HCT116 (cell line): ENCODE measurements around the gene NFIX. TPM values are rescaled to one million over a fixed set of nuclear protein-coding genes. Genes with fewer than 3 reads are reported as not detected.

Experiments used
- ATAC-seq: fragments of 200-7000 bp; cut with Tn5 transposase; 2 replicates; pipeline ENCODE4 v1.9.1; 2020; ENCODE audit warnings: mild to moderate bottlenecking, moderate library complexity
- BruUV-seq: library from RNA; stranded (reverse); fragments of 400-500 nt; replicated peaks from 2 replicates; lab custom pipeline; 2021; lab: Mats Ljungman, UMichigan
- CTCF ChIA-PET: fragments of 300-600 bp; sonication (Branson Sonifier 250); formaldehyde crosslinking; loops from one replicate; lab custom pipeline; 2021; ENCODE audit warnings: antibody characterized with exemption; lab: Charles Lee
- POLR2A ChIA-PET: fragments of 300-600, 350-600 bp; sonication (Branson Sonifier 250); formaldehyde crosslinking; loops from one replicate; lab custom pipeline; 2021; ENCODE audit warnings: antibody characterized with exemption; lab: Charles Lee
- RAD21 ChIA-PET, 2 experiments: fragments of 300-600 bp; sonication (Branson Sonifier 250); formaldehyde crosslinking; loops; one replicate each; lab custom pipeline; 2023; ENCODE audit warnings: low total read pairs in 2 of 2; ENCODE audit not compliant: uncharacterized antibody in 2 of 2, unreplicated experiment in 2 of 2, low non-redundant PET in 1 of 2; lab: Charles Lee
- DNase-seq: peaks from one replicate; pipeline ENCODE4 v3.0.0-alpha.2; 2010; ENCODE audit warnings: low read depth, low spot score
- H2AFZ ChIP-seq: fragments of 200-600 bp; shearing (Covaris generic), sonication (generic); 2 replicates; pipeline ENCODE4 v1.6.1; 2017; ENCODE audit warnings: low read depth, mixed run types, mixed read lengths, antibody characterized with exemption, low read length; ENCODE audit not compliant: poor library complexity, severe bottlenecking
- H3K27ac ChIP-seq: 2 replicates; pipeline ENCODE4 v1.5.1; 2012; ENCODE audit warnings: low read depth, low read length
- H3K27me3 ChIP-seq: fragments of 200-600 bp; sonication (generic); 2 replicates; pipeline ENCODE4 v1.6.1; 2016; ENCODE audit warnings: mixed run types, low read length, mixed read lengths; ENCODE audit not compliant: insufficient read depth
- H3K36me3 ChIP-seq, 2 experiments: fragments of 200-500 bp in 1 of 2; fragments of 200-600 bp in 1 of 2; sonication (Bioruptor generic) in 1 of 2; sonication (generic) in 1 of 2; 2 replicates each; pipeline versions ENCODE4 v1.5.1 to v1.6.1; 2014 to 2016; ENCODE audit warnings: low read length in 2 of 2, inconsistent platforms in 1 of 2, mixed read lengths in 1 of 2, mixed run types in 1 of 2; ENCODE audit not compliant: insufficient read depth in 2 of 2, control insufficient read depth in 1 of 2
- H3K4me1 ChIP-seq, 2 experiments: fragments of 200-600 bp in 1 of 2; sonication (generic) in 1 of 2; 2 replicates each; pipeline versions ENCODE4 v1.5.1 to v1.6.1; 2012 to 2017; ENCODE audit warnings: low read length in 2 of 2, inconsistent platforms in 1 of 2, mild to moderate bottlenecking in 1 of 2, mixed read lengths in 1 of 2, mixed run types in 1 of 2, moderate library complexity in 1 of 2; ENCODE audit not compliant: insufficient read depth in 2 of 2, control insufficient read depth in 1 of 2
- H3K4me2 ChIP-seq: fragments of 200-600 bp; sonication (generic); 2 replicates; pipeline ENCODE4 v1.6.1; 2017; ENCODE audit warnings: mixed run types, low read length, mixed read lengths
- H3K4me3 ChIP-seq, 2 experiments: fragments of 200-600 bp in 1 of 2; sonication (generic) in 1 of 2; replicated peaks in 1 of 2; 2 replicates each; pipeline ENCODE4 v1.5.1; 2011 to 2016; ENCODE audit warnings: low read length in 2 of 2, control low read depth in 1 of 2, low read depth in 1 of 2, mild to moderate bottlenecking in 1 of 2, mixed read lengths in 1 of 2, mixed run types in 1 of 2
- H3K79me2 ChIP-seq: fragments of 200-600 bp; sonication (generic); 2 replicates; pipeline ENCODE4 v1.6.1; 2017; ENCODE audit warnings: mild to moderate bottlenecking, mixed run types, low read length, moderate library complexity, mixed read lengths; ENCODE audit not compliant: insufficient read depth
- H3K9ac ChIP-seq: fragments of 200-600 bp; sonication (generic); 2 replicates; pipeline ENCODE4 v1.6.1; 2016; ENCODE audit warnings: low read length, mixed read lengths
- H3K9me2 ChIP-seq: fragments of 200-600 bp; sonication (generic), shearing (Covaris generic); 2 replicates; pipeline ENCODE4 v1.6.1; 2017; ENCODE audit warnings: mixed run types, mild to moderate bottlenecking, moderate library complexity; ENCODE audit not compliant: insufficient read depth
- H3K9me3 ChIP-seq, 2 experiments: fragments of 200-500 bp in 1 of 2; fragments of 200-600 bp in 1 of 2; sonication (Bioruptor generic) in 1 of 2; sonication (generic) in 1 of 2; 2 replicates each; pipeline ENCODE4 v1.6.1; 2014 to 2017; ENCODE audit warnings: low read length in 2 of 2, mixed read lengths in 2 of 2, inconsistent platforms in 1 of 2, low read depth in 1 of 2, mild to moderate bottlenecking in 1 of 2, mixed run types in 1 of 2, moderate library complexity in 1 of 2; ENCODE audit not compliant: control insufficient read depth in 1 of 2, insufficient read depth in 1 of 2
- H4K20me1 ChIP-seq: fragments of 200-600 bp; sonication (generic), shearing (Covaris generic); 2 replicates; pipeline ENCODE4 v1.6.1; 2017; ENCODE audit warnings: mixed run types, mild to moderate bottlenecking, moderate library complexity; ENCODE audit not compliant: insufficient read depth
- CBX3 ChIP-seq: IDR thresholded peaks from 2 replicates; pipeline ENCODE4 v1.6.1; 2012; ENCODE audit warnings: low read depth
- EGR1 ChIP-seq: IDR thresholded peaks from 2 replicates; pipeline ENCODE4 v1.6.1; 2012; ENCODE audit warnings: low read depth
- EZH2 ChIP-seq: fragments of 200-600 bp; sonication (generic); IDR thresholded peaks from 2 replicates; pipeline ENCODE4 v1.6.1; 2017; ENCODE audit warnings: antibody characterized with exemption, mixed run types
- EZH2phosphoT487 ChIP-seq: fragments of 200-600 bp; IDR thresholded peaks from 2 replicates; pipeline ENCODE4 v1.6.1; 2018; ENCODE audit warnings: antibody characterized with exemption, borderline replicate concordance
- POLR2A ChIP-seq: IDR thresholded peaks from 2 replicates; pipeline ENCODE4 v1.7.0; 2011; ENCODE audit warnings: borderline replicate concordance; ENCODE audit not compliant: insufficient read depth, insufficient read length; ENCODE audit errors: extremely low read depth
- POLR2AphosphoS5 ChIP-seq: IDR thresholded peaks from 2 replicates; pipeline ENCODE4 v1.6.1; 2011; ENCODE audit warnings: mild to moderate bottlenecking, low read depth, low read length, moderate library complexity
- RAD21 ChIP-seq: IDR thresholded peaks from 2 replicates; pipeline ENCODE4 v1.6.1; 2012; ENCODE audit warnings: low read depth, mild to moderate bottlenecking
- SIN3A ChIP-seq: IDR thresholded peaks from 2 replicates; pipeline ENCODE4 v1.6.1; 2012; ENCODE audit warnings: low read depth
- ZNF274 ChIP-seq: fragments of 200-500 bp; sonication (Bioruptor generic); IDR thresholded peaks from 2 replicates; pipeline ENCODE4 v1.6.1; 2014; ENCODE audit warnings: mild to moderate bottlenecking, low read depth, low read length, inconsistent platforms
- intact Hi-C: fragments of 100-400 bp; cut with micrococcal nuclease; formaldehyde crosslinking; loops from 2 replicates; pipeline ENCODE4 v1.10.0; 2022
- total RNA-seq: library from RNA; stranded (reverse); gene quantifications from one replicate; pipeline ENCODE4 v1.2.1, GENCODE V29; 2021; ENCODE audit not compliant: unreplicated experiment
- TF ChIP-seq, protein P1 (sequence below): IDR thresholded peaks from 2 replicates; pipeline ENCODE4 v1.6.1; 2011; ENCODE audit warnings: mild to moderate bottlenecking, low read length, moderate library complexity; ENCODE audit not compliant: insufficient replicate concordance; ENCODE audit errors: extremely low read depth
- TF ChIP-seq, protein P2 (sequence below), 3 experiments: fragments of 200-600 bp in 1 of 3; sonication (generic) in 1 of 3; IDR thresholded peaks in 2 of 3; conservative IDR thresholded peaks in 1 of 3; 2 replicates each; pipeline ENCODE4 v1.5.1; 2012 to 2017; ENCODE audit warnings: low read depth in 2 of 3, low read length in 2 of 3, antibody characterized with exemption in 1 of 3, borderline replicate concordance in 1 of 3, control low read depth in 1 of 3, mild to moderate bottlenecking in 1 of 3, mixed read lengths in 1 of 3, mixed run types in 1 of 3, moderate library complexity in 1 of 3; ENCODE audit not compliant: insufficient read depth in 1 of 3

Gene NFIX
- total RNA-seq, 1 experiment from 2014 or later, result 34.8 TPM

DNA sequence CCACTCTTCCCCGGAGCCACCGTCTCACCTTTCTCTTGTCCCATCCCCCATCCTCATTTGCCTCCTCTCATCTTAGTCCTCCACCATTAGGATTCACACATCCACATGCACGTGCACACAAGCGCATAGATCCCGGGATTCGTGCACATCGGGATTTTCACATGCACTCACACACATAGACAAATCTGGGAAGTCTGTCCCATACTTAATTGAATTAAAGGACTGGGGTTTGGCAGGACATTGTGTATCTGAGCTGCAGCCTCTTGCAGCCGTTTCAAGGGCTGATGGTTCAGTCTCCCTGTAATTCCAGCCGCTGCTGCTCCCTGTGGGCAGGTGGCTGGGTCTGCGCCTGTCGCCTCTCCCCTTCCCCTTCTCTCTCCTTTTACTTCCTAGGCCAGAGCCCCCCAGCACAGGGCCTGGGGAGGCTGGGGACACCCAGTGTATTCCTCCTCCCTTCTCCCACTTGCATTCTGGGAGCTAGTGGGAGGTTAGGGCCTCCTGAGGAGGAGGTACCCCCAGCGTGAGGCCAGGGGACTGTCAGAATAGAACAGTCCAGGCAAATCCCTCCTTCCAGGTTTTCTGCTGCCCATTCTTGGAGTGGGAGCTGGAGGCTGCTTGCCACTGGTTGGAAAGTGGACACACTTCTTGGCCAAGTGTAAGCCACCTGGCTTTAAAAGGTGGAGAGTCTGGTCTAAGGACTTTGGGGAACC, 63.8 kb downstream of the NFIX start:
- H3K79me2 ChIP-seq, result no peaks in the 10 kb centered on the region
- no peaks in the 10 kb centered on the region for H3K9me3 ChIP-seq
- ATAC-seq, result no peak
- no peak for DNase-seq
- H3K27me3 ChIP-seq, result no peaks in the 10 kb centered on the region
- no peaks in the 10 kb centered on the region for H4K20me1 ChIP-seq
- no peaks in the 10 kb centered on the region for H3K36me3 ChIP-seq
- no peaks in the 10 kb centered on the region for H3K9me2 ChIP-seq
- no peak for TF ChIP-seq CBX3
- no peak for TF ChIP-seq ZNF274
- TF ChIP-seq, protein P1, sequence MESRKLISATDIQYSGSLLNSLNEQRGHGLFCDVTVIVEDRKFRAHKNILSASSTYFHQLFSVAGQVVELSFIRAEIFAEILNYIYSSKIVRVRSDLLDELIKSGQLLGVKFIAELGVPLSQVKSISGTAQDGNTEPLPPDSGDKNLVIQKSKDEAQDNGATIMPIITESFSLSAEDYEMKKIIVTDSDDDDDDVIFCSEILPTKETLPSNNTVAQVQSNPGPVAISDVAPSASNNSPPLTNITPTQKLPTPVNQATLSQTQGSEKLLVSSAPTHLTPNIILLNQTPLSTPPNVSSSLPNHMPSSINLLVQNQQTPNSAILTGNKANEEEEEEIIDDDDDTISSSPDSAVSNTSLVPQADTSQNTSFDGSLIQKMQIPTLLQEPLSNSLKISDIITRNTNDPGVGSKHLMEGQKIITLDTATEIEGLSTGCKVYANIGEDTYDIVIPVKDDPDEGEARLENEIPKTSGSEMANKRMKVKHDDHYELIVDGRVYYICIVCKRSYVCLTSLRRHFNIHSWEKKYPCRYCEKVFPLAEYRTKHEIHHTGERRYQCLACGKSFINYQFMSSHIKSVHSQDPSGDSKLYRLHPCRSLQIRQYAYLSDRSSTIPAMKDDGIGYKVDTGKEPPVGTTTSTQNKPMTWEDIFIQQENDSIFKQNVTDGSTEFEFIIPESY, result no peak
- TF ChIP-seq POLR2AphosphoS5, result no peak
- TF ChIP-seq EZH2, result no peak
- no peak for TF ChIP-seq RAD21
- TF ChIP-seq EZH2phosphoT487, result no peak
- TF ChIP-seq, protein P2, sequence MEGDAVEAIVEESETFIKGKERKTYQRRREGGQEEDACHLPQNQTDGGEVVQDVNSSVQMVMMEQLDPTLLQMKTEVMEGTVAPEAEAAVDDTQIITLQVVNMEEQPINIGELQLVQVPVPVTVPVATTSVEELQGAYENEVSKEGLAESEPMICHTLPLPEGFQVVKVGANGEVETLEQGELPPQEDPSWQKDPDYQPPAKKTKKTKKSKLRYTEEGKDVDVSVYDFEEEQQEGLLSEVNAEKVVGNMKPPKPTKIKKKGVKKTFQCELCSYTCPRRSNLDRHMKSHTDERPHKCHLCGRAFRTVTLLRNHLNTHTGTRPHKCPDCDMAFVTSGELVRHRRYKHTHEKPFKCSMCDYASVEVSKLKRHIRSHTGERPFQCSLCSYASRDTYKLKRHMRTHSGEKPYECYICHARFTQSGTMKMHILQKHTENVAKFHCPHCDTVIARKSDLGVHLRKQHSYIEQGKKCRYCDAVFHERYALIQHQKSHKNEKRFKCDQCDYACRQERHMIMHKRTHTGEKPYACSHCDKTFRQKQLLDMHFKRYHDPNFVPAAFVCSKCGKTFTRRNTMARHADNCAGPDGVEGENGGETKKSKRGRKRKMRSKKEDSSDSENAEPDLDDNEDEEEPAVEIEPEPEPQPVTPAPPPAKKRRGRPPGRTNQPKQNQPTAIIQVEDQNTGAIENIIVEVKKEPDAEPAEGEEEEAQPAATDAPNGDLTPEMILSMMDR (IDR thresholded peaks at IDR 0.05 in 2 of 3, conservative IDR thresholded peaks at IDR 0.05 in 1 of 3; ENCODE audit: borderline replicate concordance in 1 of 3, insufficient read depth in 1 of 3, low read depth in 2 of 3, low read length in 2 of 3), result no peak
- TF ChIP-seq SIN3A, result no peak
- no peak for TF ChIP-seq POLR2A
- TF ChIP-seq EGR1, result no peak
- ChIA-PET CTCF (interaction anchor here (0.8 to 8.6 kb wide), 8 partner anchors 15 to 94 kb away, joined by 3 to 155 read pairs (median 16); no protein-coding TSS in a partner anchor), RAD21 (interaction anchor here (1.0 to 4.5 kb wide), 3 partner anchors 26 to 82 kb away, joined by 4 to 30 read pairs (median 20); no protein-coding TSS in a partner anchor), POLR2A (interaction anchor here (0.9 to 1.2 kb wide), 2 partner anchors 14 to 126 kb away, joined by 3 read pairs; partner anchors contain the start of gene FARSA)
- H3K9ac ChIP-seq, result no peak overlapping the region
- no peak overlapping the region; the same call in 1 of the 2 replicates for H3K27ac ChIP-seq
- H3K4me3 ChIP-seq, result no peak overlapping the region
- H3K4me2 ChIP-seq, result no peak overlapping the region
- no peak overlapping the region for H2AFZ ChIP-seq
- peaks cover 61 to 77% of the 10 kb centered on the region in 2 experiments for H3K4me1 ChIP-seq
- intact Hi-C loops, result no loop called here
- no TSS peak for BruUV-seq
